ENCODE measurements around the gene PPP4R1.

Gene PPP4R1, protein sequence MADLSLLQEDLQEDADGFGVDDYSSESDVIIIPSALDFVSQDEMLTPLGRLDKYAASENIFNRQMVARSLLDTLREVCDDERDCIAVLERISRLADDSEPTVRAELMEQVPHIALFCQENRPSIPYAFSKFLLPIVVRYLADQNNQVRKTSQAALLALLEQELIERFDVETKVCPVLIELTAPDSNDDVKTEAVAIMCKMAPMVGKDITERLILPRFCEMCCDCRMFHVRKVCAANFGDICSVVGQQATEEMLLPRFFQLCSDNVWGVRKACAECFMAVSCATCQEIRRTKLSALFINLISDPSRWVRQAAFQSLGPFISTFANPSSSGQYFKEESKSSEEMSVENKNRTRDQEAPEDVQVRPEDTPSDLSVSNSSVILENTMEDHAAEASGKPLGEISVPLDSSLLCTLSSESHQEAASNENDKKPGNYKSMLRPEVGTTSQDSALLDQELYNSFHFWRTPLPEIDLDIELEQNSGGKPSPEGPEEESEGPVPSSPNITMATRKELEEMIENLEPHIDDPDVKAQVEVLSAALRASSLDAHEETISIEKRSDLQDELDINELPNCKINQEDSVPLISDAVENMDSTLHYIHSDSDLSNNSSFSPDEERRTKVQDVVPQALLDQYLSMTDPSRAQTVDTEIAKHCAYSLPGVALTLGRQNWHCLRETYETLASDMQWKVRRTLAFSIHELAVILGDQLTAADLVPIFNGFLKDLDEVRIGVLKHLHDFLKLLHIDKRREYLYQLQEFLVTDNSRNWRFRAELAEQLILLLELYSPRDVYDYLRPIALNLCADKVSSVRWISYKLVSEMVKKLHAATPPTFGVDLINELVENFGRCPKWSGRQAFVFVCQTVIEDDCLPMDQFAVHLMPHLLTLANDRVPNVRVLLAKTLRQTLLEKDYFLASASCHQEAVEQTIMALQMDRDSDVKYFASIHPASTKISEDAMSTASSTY

GRCh38 chr18:9614401-9615279 lies at the start of gene PPP4R1:
Gene PPP4R1 (minus strand): TSS chr18:9614559. CDS start chr18:9614484, 75 bp downstream.
- H3K4me3 ChIP-seq (ENCODE audit: low read length): peak within 1 kb of the TSS; percentile 82
- TF ChIP-seq CTCF (IDR thresholded peaks at IDR 0.05; ENCODE audit: insufficient read depth, low read depth, low read length, missing control alignments): no peak
- DNase-seq (ENCODE audit: low read depth): peak; percentile 84

- no peak for TF ChIP-seq CTCF (IDR thresholded peaks at IDR 0.05; ENCODE audit: insufficient read depth, low read depth, low read length, missing control alignments)
- no peak overlapping the region for H3K4me3 ChIP-seq (ENCODE audit: low read length)
- DNase-seq (ENCODE audit: low read depth): peak; percentile 38
These were observed 49.0 kb upstream of the PPP4R1 start for GRCh38 chr18:9663377-9663776.

DNA sequence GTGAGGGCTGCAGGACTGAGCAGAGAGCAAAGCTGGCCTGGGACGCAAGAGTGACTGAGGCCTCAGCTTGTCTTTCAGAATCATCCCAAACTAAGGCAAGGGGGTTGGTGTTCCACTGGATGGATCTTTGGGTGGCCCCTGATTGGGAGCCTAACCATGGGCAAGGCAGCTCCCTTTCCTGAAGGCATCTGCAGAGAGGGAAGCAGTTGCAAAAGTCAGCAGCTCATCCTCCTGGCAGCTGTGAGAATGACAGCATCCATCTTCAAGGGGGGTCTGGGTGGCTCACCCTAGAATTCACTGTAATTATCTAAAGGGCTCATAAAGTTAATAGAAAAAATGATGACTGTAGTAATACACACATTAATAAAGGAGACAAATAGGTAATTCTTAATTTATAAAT lies 47.2 kb upstream of the PPP4R1 start:
- no peak overlapping the region for H3K4me3 ChIP-seq (ENCODE audit: low read length)
- peak; percentile 57 for DNase-seq (ENCODE audit: low read depth)
- peak; percentile 50 for TF ChIP-seq CTCF (IDR thresholded peaks at IDR 0.05; ENCODE audit: insufficient read depth, low read depth, low read length, missing control alignments)

DNA sequence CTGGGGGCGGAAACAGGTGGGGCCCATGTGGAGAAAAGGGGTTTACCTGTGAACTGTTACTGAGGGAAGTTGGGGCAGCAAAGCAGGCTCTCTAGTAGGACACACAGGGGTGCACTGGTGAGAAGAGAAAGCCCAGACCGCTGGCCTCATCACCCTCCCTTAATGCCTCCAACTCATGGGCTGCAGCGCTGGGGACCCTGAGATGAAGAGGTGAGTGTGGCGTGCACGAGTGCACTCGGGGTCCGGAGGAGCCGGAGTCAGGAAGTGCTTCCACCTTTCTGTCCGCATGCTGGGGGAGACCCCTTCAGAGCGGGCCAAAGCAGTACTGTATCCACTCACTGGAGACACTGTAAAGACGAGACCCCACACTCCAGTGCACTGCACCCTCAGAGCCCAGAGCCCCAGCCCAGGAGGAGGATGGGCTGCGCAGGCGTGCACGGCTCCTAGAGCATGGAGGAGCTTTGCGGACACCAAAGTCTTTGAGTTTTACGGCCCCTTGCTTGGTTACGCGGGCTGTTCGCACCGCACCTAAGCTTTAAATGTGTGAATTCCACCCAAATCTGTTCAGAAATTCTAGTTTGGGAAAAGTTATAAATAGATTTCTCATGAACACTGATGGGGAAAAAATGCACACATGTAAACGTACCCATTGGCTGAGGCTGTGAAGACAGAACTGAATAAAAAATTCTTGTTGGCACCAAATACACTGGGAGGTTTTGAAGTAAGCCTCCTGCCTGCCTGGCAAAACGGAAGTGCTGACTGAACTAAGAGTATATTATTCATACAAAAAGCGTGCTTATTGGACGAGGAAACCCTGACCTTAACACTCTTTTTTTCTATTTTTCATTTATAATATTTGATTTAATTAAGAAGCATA lies 45.4 kb upstream of the PPP4R1 start:
- DNase-seq (ENCODE audit: low read depth): no peak
- H3K4me3 ChIP-seq (ENCODE audit: low read length): no peak overlapping the region
- TF ChIP-seq CTCF (IDR thresholded peaks at IDR 0.05; ENCODE audit: insufficient read depth, low read depth, low read length, missing control alignments): no peak

GRCh38 chr18:9658087-9658641 lies 43.8 kb upstream of the PPP4R1 start:
- DNase-seq (ENCODE audit: low read depth): peak; percentile 99
- H3K4me3 ChIP-seq (ENCODE audit: low read length): no peak overlapping the region
- no peak for TF ChIP-seq CTCF (IDR thresholded peaks at IDR 0.05; ENCODE audit: insufficient read depth, low read depth, low read length, missing control alignments)
